HepG2 (cell line): ENCODE measurements around the gene GFER. TPM values are rescaled to one million over a fixed set of nuclear protein-coding genes. Genes with fewer than 3 reads are reported as not detected.

Experiments used
- CREM ChIP-seq, 2 experiments: sonication (generic) in 1 of 2; formaldehyde crosslinking in 1 of 2; IDR thresholded peaks; 2 replicates each; pipeline versions ENCODE4 v1.4.0 to v1.6.1; 2016 to 2020; ENCODE audit warnings: antibody characterized with exemption in 1 of 2, mild to moderate bottlenecking in 1 of 2, missing genetic modification reagents in 1 of 2
- DNMT3B ChIP-seq: conservative IDR thresholded peaks from 2 replicates; pipeline ENCODE4 v1.6.1; 2016; ENCODE audit warnings: missing biosample characterization, control low read depth
- HNF1B ChIP-seq: sonication (generic); formaldehyde crosslinking; IDR thresholded peaks from 2 replicates; pipeline ENCODE4 v1.5.1; 2020; ENCODE audit warnings: mild to moderate bottlenecking, moderate library complexity, missing genetic modification reagents
- HOXA9 ChIP-seq: sonication (generic); formaldehyde crosslinking; IDR thresholded peaks from 2 replicates; pipeline ENCODE4 v1.8.1; 2022; ENCODE audit warnings: missing genetic modification reagents, mild to moderate bottlenecking, moderate library complexity, borderline replicate concordance
- KDM2A ChIP-seq: sonication (generic); formaldehyde crosslinking; IDR thresholded peaks from 2 replicates; pipeline ENCODE4 v1.4.0; 2020; ENCODE audit warnings: low read depth, missing genetic modification reagents, borderline replicate concordance
- KLF16 ChIP-seq, 2 experiments: sonication (generic) in 1 of 2; formaldehyde crosslinking in 1 of 2; IDR thresholded peaks; 2 replicates each; pipeline versions ENCODE4 v1.6.1 to v1.8.0; 2016 to 2023; ENCODE audit warnings: missing genetic modification reagents in 2 of 2, missing compliant biosample characterization in 1 of 2
- MIXL1 ChIP-seq: IDR thresholded peaks from 2 replicates; pipeline ENCODE4 v1.6.1; 2016
- NAIF1 ChIP-seq: sonication (generic); formaldehyde crosslinking; IDR thresholded peaks from 2 replicates; pipeline ENCODE4 v1.5.0; 2020; ENCODE audit warnings: mild to moderate bottlenecking, missing genetic modification reagents, borderline replicate concordance
- PHB2 ChIP-seq: fragments of 450-650 bp; IDR thresholded peaks from 2 replicates; pipeline ENCODE4 v1.6.1; 2018; ENCODE audit not compliant: partially characterized antibody
- PITX1 ChIP-seq: sonication (generic); formaldehyde crosslinking; IDR thresholded peaks from 2 replicates; pipeline ENCODE4 v1.5.1; 2020; ENCODE audit warnings: mild to moderate bottlenecking, missing genetic modification reagents
- RARA ChIP-seq: IDR thresholded peaks from 2 replicates; pipeline ENCODE4 v1.6.1; 2016; ENCODE audit warnings: missing genetic modification reagents, missing compliant biosample characterization
- SKIL ChIP-seq: sonication (generic); formaldehyde crosslinking; IDR thresholded peaks from 2 replicates; pipeline ENCODE4 v1.8.0; 2022; ENCODE audit warnings: missing genetic modification reagents, mild to moderate bottlenecking, moderate library complexity, borderline replicate concordance
- TBP ChIP-seq: sonication (generic); formaldehyde crosslinking; IDR thresholded peaks from 2 replicates; pipeline ENCODE4 v1.5.0; 2020; ENCODE audit warnings: missing genetic modification reagents
- TERF1 ChIP-seq: sonication (generic); formaldehyde crosslinking; IDR thresholded peaks from 2 replicates; pipeline ENCODE4 v1.8.0; 2022; ENCODE audit warnings: mild to moderate bottlenecking, missing genetic modification reagents, moderate library complexity
- TFAP4 ChIP-seq: sonication (generic); IDR thresholded peaks from 2 replicates; pipeline ENCODE4 v1.6.1; 2016; ENCODE audit warnings: low read depth, borderline replicate concordance
- TRIM24 ChIP-seq: sonication (generic); formaldehyde crosslinking; IDR thresholded peaks from 2 replicates; pipeline ENCODE4 v1.8.0; 2022; ENCODE audit warnings: mild to moderate bottlenecking, missing genetic modification reagents
- ZKSCAN8 ChIP-seq: IDR thresholded peaks from 2 replicates; pipeline ENCODE4 v1.6.1; 2016; ENCODE audit warnings: borderline replicate concordance, missing genetic modification reagents, missing compliant biosample characterization
- ZMYM3 ChIP-seq: sonication (generic); formaldehyde crosslinking; IDR thresholded peaks from 2 replicates; pipeline ENCODE4 v1.5.1; 2020; ENCODE audit warnings: mild to moderate bottlenecking, missing genetic modification reagents
- ZNF205 ChIP-seq: IDR thresholded peaks from 2 replicates; pipeline ENCODE4 v1.6.1; 2018; ENCODE audit warnings: missing biosample characterization, missing genetic modification reagents
- ZNF235 ChIP-seq: sonication (generic); formaldehyde crosslinking; IDR thresholded peaks from 2 replicates; pipeline ENCODE4 v1.8.1; 2023; ENCODE audit warnings: mild to moderate bottlenecking, missing genetic modification reagents, borderline replicate concordance
- ZNF710 ChIP-seq: sonication (generic); formaldehyde crosslinking; IDR thresholded peaks from 2 replicates; pipeline ENCODE4 v1.5.0; 2020; ENCODE audit warnings: mild to moderate bottlenecking, missing genetic modification reagents, borderline replicate concordance
- ZSCAN25 ChIP-seq: sonication (generic); formaldehyde crosslinking; IDR thresholded peaks from 2 replicates; pipeline ENCODE4 v1.8.0; 2022; ENCODE audit warnings: mild to moderate bottlenecking, missing genetic modification reagents
- polyA plus RNA-seq, 8 experiments: library from polyadenylated mRNA; depleted of rRNA in 3 of 8; stranded (reverse) in 7 of 8; unstranded in 1 of 8; fragments of >200 nt; fragmentation: Illumina TruSeq in 4 of 8; extraction: Trizol in 4 of 8; gene quantifications; 2 replicates each; pipeline versions ENCODE4 v1.2.1 to v1.2.3, GENCODE V29; 2011 to 2016; ENCODE audit warnings: low read depth in 4 of 8, missing spikeins in 1 of 8, mixed read lengths in 1 of 8; ENCODE audit not compliant: insufficient read depth in 1 of 8
- total RNA-seq, 5 experiments: library from RNA; depleted of rRNA; stranded (reverse); fragments of >200 nt; fragmentation: Illumina TruSeq; extraction: Trizol; gene quantifications; 2 replicates each; pipeline ENCODE4 v1.2.3, GENCODE V29; 2016; ENCODE audit warnings: low read depth in 1 of 5

Gene GFER
- total and polyA plus RNA-seq, 2 of the 13 experiments (the other 11 are each of a cell fraction or from before 2014, with no cell fraction given) = 28.6 to 71.7 TPM

- TF ChIP-seq HNF1B (CRISPR knock-in tag) (peak; percentile 43; the same call in 1 of the 2 replicates), PHB2 (no peak), ZNF205 (CRISPR knock-in tag) (no peak), ZSCAN25 (peak; percentile 21; the same call in 1 of the 2 replicates), PITX1 (CRISPR knock-in tag) (peak; percentile 57), KDM2A (CRISPR knock-in tag) (peak; percentile 94), DNMT3B (CRISPR knock-in tag) (no peak), TBP (CRISPR knock-in tag) (no peak), NAIF1 (CRISPR knock-in tag) (peak; percentile 93), ZMYM3 (CRISPR knock-in tag) (no peak), TFAP4 (no peak), ZNF710 (CRISPR knock-in tag) (peak; percentile 20; the same call in 1 of the 2 replicates), TRIM24 (CRISPR knock-in tag) (no peak), CREM (IDR thresholded peaks at IDR 0.05) (no peak), CREM (CRISPR knock-in tag; IDR thresholded peaks at IDR 0.05) (no peak), ZNF235 (CRISPR knock-in tag) (no peak; the same call in none of the 2 replicates), RARA (peak; percentile 55), ZKSCAN8 (CRISPR knock-in tag) (no peak; the same call in 1 of the 2 replicates), TERF1 (CRISPR knock-in tag) (no peak), MIXL1 (no peak), HOXA9 (CRISPR knock-in tag) (no peak), SKIL (CRISPR knock-in tag) (no peak; the same call in 1 of the 2 replicates), KLF16 (CRISPR knock-in tag; IDR thresholded peaks at IDR 0.05) (peak in 1 of 2 experiments; percentile 46; a peak in 1 of 4 replicates)
Measured at GRCh38 chr16:1983544-1984346, at the start of gene GFER (continued).
